Thyroid gland (tissue), 4 donors: Measurements from ENCODE around the gene RUNX2.

Source experiments
- POLR2A ChIP-seq, 2 donors: fragments of 450-650 bp; IDR thresholded peaks; one replicate each; pipeline ENCODE4 v1.6.1; 2017; ENCODE audit warnings: antibody characterized with exemption in 2 of 2, mild to moderate bottlenecking in 2 of 2, moderate library complexity in 1 of 2
- TF ChIP-seq, protein P1 (sequence below), 6 experiments: fragments of 200-600 bp in 3 of 6; fragments of 450-650 bp in 3 of 6; sonication (generic) in 3 of 6; IDR thresholded peaks; one replicate each; pipeline ENCODE4 v1.5.1; 2016 to 2019; ENCODE audit warnings: antibody characterized with exemption in 6 of 6, mild to moderate bottlenecking in 2 of 6, inconsistent platforms in 1 of 6, moderate library complexity in 1 of 6

DNA sequence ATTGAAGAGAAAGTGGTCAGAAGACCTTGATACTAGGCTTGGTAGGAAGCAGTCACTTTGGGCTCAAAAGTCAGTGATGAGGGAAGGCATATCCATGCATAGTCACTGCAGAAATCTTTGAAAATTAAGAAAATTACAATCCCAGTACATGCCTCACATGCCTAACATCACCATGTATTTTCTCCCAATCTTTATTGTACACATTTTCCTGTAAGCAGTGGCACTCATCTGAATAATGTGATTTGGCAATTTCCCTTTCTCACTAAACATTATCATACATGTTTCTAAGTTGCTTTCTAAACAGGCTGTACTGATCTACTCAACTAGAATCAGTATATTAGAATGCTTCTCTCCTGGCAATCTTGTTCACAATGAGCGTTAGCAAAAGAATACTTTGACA, 330.3 kb downstream of the RUNX2 start:
- TF ChIP-seq, protein P1, sequence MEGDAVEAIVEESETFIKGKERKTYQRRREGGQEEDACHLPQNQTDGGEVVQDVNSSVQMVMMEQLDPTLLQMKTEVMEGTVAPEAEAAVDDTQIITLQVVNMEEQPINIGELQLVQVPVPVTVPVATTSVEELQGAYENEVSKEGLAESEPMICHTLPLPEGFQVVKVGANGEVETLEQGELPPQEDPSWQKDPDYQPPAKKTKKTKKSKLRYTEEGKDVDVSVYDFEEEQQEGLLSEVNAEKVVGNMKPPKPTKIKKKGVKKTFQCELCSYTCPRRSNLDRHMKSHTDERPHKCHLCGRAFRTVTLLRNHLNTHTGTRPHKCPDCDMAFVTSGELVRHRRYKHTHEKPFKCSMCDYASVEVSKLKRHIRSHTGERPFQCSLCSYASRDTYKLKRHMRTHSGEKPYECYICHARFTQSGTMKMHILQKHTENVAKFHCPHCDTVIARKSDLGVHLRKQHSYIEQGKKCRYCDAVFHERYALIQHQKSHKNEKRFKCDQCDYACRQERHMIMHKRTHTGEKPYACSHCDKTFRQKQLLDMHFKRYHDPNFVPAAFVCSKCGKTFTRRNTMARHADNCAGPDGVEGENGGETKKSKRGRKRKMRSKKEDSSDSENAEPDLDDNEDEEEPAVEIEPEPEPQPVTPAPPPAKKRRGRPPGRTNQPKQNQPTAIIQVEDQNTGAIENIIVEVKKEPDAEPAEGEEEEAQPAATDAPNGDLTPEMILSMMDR (IDR thresholded peaks at IDR 0.05) = no peak
- no peak for TF ChIP-seq POLR2A (IDR thresholded peaks at IDR 0.05)
